Astrocyte of the cerebellum (primary cell): Measurements from ENCODE around the gene GPR142.

ENCODE experiments used
- DNase-seq: peaks from one replicate; pipeline ENCODE4 v3.0.0-alpha.2; 2011; ENCODE audit warnings: low read depth
- H3K4me3 ChIP-seq: 2 replicates; pipeline ENCODE4 v1.5.1; 2011; ENCODE audit warnings: mild to moderate bottlenecking, low read depth, low read length, moderate library complexity
- in situ Hi-C: cut with HindIII; loops from 2 replicates; pipeline ENCODE4 v1.10.0; 2017; ENCODE audit warnings: low sequenced_read_pairs
- TF ChIP-seq, protein P1 (sequence below): IDR thresholded peaks from 2 replicates; pipeline ENCODE4 v1.5.1; 2012; ENCODE audit warnings: low read length, low read depth, moderate library complexity, mild to moderate bottlenecking; ENCODE audit errors: missing control alignments

Gene GPR142

DNA sequence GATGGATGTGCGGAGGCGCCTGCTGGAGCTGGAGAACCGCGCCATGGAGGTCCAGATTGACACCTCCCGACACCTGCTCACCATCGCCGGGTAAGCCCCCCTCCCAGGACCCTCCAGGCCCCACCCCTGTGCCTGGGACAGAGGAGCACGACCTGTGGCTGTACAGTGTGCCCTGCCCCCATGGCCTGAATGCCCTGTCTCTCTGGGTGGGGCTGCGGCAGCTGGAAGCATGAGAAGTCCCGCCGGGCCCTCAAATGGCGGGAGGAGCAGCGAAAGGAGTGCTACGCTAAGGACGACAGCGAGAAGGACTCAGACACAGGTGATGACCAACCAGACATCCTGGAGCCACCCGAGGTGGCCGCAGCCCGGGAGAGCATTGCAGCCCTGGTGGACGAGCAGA, 16.8 kb upstream of the GPR142 start:
- H3K4me3 ChIP-seq = no peak overlapping the region
- no peak for DNase-seq
- in situ Hi-C loops = no loop called here
- TF ChIP-seq, protein P1, sequence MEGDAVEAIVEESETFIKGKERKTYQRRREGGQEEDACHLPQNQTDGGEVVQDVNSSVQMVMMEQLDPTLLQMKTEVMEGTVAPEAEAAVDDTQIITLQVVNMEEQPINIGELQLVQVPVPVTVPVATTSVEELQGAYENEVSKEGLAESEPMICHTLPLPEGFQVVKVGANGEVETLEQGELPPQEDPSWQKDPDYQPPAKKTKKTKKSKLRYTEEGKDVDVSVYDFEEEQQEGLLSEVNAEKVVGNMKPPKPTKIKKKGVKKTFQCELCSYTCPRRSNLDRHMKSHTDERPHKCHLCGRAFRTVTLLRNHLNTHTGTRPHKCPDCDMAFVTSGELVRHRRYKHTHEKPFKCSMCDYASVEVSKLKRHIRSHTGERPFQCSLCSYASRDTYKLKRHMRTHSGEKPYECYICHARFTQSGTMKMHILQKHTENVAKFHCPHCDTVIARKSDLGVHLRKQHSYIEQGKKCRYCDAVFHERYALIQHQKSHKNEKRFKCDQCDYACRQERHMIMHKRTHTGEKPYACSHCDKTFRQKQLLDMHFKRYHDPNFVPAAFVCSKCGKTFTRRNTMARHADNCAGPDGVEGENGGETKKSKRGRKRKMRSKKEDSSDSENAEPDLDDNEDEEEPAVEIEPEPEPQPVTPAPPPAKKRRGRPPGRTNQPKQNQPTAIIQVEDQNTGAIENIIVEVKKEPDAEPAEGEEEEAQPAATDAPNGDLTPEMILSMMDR = no peak

DNA sequence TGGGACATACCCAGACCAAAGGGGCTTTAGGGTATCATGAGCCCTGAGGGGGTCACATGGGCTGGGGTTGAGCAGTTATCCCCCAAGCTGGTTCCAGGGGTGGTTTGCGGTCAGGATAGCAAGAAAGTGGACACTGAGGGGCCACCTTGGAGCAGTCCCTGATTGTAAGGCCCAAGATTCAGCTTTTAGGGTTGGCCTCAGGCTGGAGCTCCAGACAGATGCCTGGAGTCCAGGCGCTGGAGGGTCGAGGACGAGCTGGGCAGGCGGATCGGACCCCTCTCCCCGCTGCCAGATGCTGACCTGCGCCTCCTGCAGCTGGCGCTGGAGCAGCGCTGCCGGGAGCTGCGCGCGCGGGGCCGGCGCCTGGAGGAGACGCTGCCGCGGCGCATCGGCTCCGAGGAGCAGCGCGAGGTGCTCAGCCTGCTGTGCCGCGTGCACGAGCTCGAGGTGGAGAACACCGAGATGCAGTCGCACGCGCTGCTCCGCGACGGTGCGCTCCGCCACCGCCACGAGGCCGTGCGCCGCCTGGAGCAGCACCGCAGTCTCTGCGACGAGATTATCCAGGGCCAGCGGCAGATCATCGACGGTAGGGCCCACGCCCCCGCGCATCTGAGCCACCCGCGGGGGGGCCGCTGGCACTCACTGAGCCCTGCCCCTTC, 15.6 kb upstream of the GPR142 start:
- no peak overlapping the region for H3K4me3 ChIP-seq
- in situ Hi-C loops = no loop called here
- TF ChIP-seq, protein P1 = no peak
- no peak for DNase-seq

DNA sequence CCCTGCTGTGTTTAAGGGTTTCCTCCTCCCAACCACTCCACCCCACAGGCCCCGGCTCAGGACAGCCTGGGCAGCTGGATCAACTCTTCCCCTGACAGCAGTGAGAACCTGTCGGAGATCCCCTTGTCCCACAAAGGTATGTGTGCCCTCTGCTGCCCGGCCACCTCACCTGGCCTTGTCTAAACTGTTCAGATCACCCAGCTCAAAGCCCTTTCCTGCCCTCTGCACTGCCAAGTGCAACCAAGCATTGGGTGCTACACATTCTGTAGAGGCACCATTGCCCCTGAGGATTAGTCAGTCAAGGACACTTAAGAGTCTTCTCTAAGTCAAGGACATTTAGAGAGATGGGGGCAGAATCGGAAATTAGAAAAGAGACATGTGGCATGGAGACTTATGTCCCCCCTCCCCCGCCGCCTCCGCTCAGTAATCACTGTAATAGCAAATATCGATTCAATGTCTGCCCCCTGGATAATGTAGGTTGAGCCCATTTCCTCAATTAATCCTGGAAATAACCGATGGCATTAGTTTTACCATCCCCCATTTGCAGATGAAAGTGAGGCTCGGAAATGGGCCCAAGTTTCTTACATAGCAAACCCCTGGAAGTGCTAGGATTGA, 13.8 kb upstream of the GPR142 start:
- TF ChIP-seq, protein P1 = no peak
- in situ Hi-C loops = no loop called here
- no peak overlapping the region for H3K4me3 ChIP-seq
- no peak for DNase-seq

DNA sequence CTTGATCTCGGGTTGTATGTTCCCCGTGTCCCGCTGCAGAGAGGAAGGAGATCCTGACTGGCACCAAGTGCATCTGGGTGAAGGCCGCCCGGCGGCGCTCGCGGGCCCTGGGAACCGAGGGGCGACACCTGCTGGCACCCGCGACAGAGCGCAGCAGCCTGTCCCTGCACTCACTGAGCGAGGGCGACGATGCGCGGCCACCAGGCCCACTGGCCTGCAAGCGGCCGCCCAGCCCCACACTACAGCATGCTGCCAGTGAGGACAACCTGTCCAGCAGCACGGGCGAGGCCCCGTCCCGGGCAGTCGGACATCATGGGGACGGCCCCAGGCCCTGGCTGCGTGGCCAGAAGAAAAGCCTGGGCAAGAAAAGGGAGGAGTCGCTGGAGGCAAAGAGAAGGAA, 13.2 kb upstream of the GPR142 start:
- in situ Hi-C loops = no loop called here
- H3K4me3 ChIP-seq = no peak overlapping the region
- DNase-seq = no peak
- TF ChIP-seq, protein P1 = no peak

DNA sequence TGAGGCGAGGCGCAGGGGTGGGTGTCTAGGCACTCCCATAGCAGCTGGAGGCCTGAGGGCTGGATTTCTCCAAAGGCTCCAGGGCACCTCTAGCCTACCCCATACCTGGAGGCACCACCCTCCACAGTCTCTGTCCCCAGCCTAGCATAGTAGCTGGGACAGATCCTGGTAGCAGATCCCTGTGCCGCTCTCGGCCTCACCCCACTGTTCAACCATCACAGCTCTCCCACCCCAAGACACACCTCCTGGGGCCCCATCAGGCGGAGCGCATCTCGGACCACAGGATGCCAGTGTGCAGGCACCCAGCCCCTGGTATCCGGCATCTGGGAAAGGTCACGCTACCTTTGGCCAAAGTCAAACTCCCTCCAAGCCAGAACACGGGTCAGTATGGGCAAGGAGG, 12.7 kb upstream of the GPR142 start:
- no peak for DNase-seq
- in situ Hi-C loops = no loop called here
- TF ChIP-seq, protein P1 = no peak
- no peak overlapping the region for H3K4me3 ChIP-seq

DNA sequence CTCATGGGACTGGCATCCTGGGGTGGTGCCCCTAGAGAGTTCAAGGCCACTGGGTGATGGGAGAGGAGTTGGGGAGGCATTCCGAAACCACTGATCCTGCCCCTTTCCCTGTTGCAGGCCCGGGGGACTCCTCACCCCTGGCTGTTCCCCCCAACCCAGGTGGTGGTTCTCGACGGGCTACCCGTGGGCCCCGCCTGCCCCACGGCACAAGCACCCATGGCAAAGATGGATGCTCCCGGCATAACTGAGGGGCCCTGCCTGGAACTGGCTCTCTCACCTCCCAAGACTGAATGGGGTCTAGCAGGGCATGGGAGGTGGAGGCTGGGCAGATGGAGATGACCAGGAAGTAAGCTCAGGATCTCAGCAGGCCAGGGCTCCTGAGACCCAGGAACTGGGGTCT, 12.2 kb upstream of the GPR142 start:
- in situ Hi-C loops = no loop called here
- no peak for DNase-seq
- TF ChIP-seq, protein P1 = no peak
- no peak overlapping the region for H3K4me3 ChIP-seq
